Upper lobe of left lung (tissue), 4 donors: ENCODE measurements around the gene ZNF608.

Experiments used
- CTCF ChIP-seq, 6 experiments: fragments of 450-650 bp in 4 of 6; fragments of 200-600 bp in 2 of 6; sonication (generic) in 2 of 6; IDR thresholded peaks; one replicate each; pipeline ENCODE4 v1.5.1; 2016 to 2019; ENCODE audit warnings: antibody characterized with exemption in 6 of 6
- POLR2A ChIP-seq, 4 donors: fragments of 450-650 bp; IDR thresholded peaks; one replicate each; pipeline ENCODE4 v1.5.1; 2016 to 2017; ENCODE audit warnings: antibody characterized with exemption in 4 of 4, mild to moderate bottlenecking in 2 of 4

GRCh38 chr5:124706051-124706450, 40.4 kb downstream of the ZNF608 start:
- TF ChIP-seq POLR2A (IDR thresholded peaks at IDR 0.05) (no peak), CTCF (IDR thresholded peaks at IDR 0.05) (no peak)
